Progenitor cell of endocrine pancreas (in vitro differentiated cells): ENCODE measurements around the gene AFF4. TPM values are rescaled to one million over a fixed set of nuclear protein-coding genes. Genes with fewer than 3 reads are reported as not detected.
A peak's percentile ranks its signal among the peaks of the same experiment; 100 is the strongest.

Experiments used
- DNase-seq: peaks from one replicate; pipeline ENCODE4 v3.0.0; 2021; ENCODE audit warnings: low spot score; ENCODE audit not compliant: unreplicated experiment
- H3K27ac Mint-ChIP-seq: 2 replicates; pipeline ENCODE4 v1.8.0; 2021; ENCODE audit warnings: mild to moderate bottlenecking, moderate library complexity, mixed read lengths
- H3K27me3 Mint-ChIP-seq: 2 replicates; pipeline ENCODE4 v1.8.0; 2021; ENCODE audit warnings: mixed read lengths
- H3K36me3 Mint-ChIP-seq: 2 replicates; pipeline ENCODE4 v1.8.0; 2022; ENCODE audit warnings: mixed read lengths; ENCODE audit not compliant: insufficient read depth
- H3K4me1 Mint-ChIP-seq: 2 replicates; pipeline ENCODE4 v1.8.0; 2021; ENCODE audit warnings: low read depth, mixed read lengths
- H3K4me3 Mint-ChIP-seq: 2 replicates; pipeline ENCODE4 v1.8.0; 2021; ENCODE audit warnings: low read depth, mild to moderate bottlenecking, moderate library complexity, mixed read lengths
- H3K9me3 Mint-ChIP-seq: 2 replicates; pipeline ENCODE4 v1.8.0; 2021; ENCODE audit warnings: low read depth, mixed read lengths
- total RNA-seq: library from RNA; stranded (reverse); gene quantifications from 2 replicates; pipeline ENCODE4 v1.2.1, GENCODE V29; 2021
- TF ChIP-seq, protein P1 (sequence below): fragments of 200-600 bp; sonication (generic); IDR thresholded peaks from one replicate; pipeline ENCODE4 v1.5.0; 2021; ENCODE audit warnings: antibody characterized with exemption, mild to moderate bottlenecking; ENCODE audit not compliant: unreplicated experiment

The AFF4 gene
- total RNA-seq, 1 donor from 2014 or later = 91.8 TPM

DNA sequence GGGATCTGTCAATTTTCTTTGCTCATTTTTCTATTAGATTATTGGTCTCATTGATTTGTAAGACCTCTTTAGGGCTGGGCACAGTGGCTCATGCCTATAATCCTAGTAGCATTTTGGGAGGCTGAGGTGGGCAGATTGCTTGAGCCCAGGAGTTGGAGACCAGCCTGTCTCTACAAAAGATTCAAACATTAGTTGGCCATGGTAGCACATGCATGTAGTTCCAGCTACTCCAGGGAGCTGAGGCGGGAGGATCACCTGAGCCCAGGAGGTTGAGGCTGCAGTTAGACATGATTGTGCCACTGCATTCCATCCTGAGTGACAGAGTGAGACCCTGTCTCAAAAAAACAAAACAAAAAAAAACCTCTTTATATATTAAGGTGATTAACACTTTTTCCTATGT lies 126.6 kb downstream of the AFF4 start:
- no peak overlapping the region for H3K4me3 Mint-ChIP-seq
- no peaks in the 10 kb centered on the region for H3K9me3 Mint-ChIP-seq
- no peaks in the 10 kb centered on the region for H3K36me3 Mint-ChIP-seq
- H3K4me1 Mint-ChIP-seq = peaks cover 6% of the 10 kb centered on the region
- no peak for DNase-seq
- H3K27ac Mint-ChIP-seq = no peak overlapping the region
- TF ChIP-seq, protein P1, sequence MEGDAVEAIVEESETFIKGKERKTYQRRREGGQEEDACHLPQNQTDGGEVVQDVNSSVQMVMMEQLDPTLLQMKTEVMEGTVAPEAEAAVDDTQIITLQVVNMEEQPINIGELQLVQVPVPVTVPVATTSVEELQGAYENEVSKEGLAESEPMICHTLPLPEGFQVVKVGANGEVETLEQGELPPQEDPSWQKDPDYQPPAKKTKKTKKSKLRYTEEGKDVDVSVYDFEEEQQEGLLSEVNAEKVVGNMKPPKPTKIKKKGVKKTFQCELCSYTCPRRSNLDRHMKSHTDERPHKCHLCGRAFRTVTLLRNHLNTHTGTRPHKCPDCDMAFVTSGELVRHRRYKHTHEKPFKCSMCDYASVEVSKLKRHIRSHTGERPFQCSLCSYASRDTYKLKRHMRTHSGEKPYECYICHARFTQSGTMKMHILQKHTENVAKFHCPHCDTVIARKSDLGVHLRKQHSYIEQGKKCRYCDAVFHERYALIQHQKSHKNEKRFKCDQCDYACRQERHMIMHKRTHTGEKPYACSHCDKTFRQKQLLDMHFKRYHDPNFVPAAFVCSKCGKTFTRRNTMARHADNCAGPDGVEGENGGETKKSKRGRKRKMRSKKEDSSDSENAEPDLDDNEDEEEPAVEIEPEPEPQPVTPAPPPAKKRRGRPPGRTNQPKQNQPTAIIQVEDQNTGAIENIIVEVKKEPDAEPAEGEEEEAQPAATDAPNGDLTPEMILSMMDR = no peak
- peaks cover 10% of the 10 kb centered on the region for H3K27me3 Mint-ChIP-seq

DNA sequence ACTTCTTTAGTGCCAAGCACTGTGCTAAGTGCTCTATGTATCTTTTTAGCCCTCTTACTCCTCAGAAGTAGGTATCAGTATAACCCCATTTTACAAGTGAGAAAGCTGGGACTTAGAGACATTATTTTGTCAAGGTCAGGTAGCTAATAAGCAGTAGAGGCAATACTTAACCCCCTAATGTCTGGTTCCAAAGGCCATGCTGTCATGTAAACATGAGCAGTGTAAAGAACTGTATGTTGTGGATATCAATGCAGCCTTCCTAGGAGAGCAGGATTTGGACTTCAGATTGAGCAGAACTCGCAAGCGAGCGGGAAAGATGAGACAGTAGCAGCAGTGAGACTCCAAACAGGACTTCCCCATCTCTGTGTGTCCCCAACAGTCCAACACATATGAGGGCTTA lies 129.4 kb downstream of the AFF4 start:
- TF ChIP-seq, protein P1 = no peak
- peaks cover 13% of the 10 kb centered on the region for H3K4me1 Mint-ChIP-seq
- DNase-seq = no peak
- H3K9me3 Mint-ChIP-seq = no peaks in the 10 kb centered on the region
- peaks cover 18% of the 10 kb centered on the region for H3K27me3 Mint-ChIP-seq
- no peak overlapping the region for H3K27ac Mint-ChIP-seq
- H3K36me3 Mint-ChIP-seq = no peaks in the 10 kb centered on the region
- no peak overlapping the region for H3K4me3 Mint-ChIP-seq

- H3K27ac Mint-ChIP-seq = no peak overlapping the region
- TF ChIP-seq, protein P1 = no peak
- H3K9me3 Mint-ChIP-seq = no peaks in the 10 kb centered on the region
- peaks cover 7% of the 10 kb centered on the region for H3K4me1 Mint-ChIP-seq
- DNase-seq = no peak
- peaks cover 29% of the 10 kb centered on the region for H3K27me3 Mint-ChIP-seq
- H3K4me3 Mint-ChIP-seq = peak overlapping the region; percentile 8
- H3K36me3 Mint-ChIP-seq = no peaks in the 10 kb centered on the region
Observed at GRCh38 chr5:132832612-132833011, 130.8 kb downstream of the AFF4 start.

- peak overlapping the region; percentile 95 for H3K27ac Mint-ChIP-seq
- H3K27me3 Mint-ChIP-seq = peaks cover 42% of the 10 kb centered on the region
- H3K36me3 Mint-ChIP-seq = no peaks in the 10 kb centered on the region
- H3K9me3 Mint-ChIP-seq = no peaks in the 10 kb centered on the region
- H3K4me1 Mint-ChIP-seq = peaks cover 7% of the 10 kb centered on the region
- H3K4me3 Mint-ChIP-seq = peak overlapping the region; percentile 78
- no peak for DNase-seq
- TF ChIP-seq, protein P1 = no peak
Observed at GRCh38 chr5:132831095-132831860, 132.2 kb downstream of the AFF4 start.

DNA sequence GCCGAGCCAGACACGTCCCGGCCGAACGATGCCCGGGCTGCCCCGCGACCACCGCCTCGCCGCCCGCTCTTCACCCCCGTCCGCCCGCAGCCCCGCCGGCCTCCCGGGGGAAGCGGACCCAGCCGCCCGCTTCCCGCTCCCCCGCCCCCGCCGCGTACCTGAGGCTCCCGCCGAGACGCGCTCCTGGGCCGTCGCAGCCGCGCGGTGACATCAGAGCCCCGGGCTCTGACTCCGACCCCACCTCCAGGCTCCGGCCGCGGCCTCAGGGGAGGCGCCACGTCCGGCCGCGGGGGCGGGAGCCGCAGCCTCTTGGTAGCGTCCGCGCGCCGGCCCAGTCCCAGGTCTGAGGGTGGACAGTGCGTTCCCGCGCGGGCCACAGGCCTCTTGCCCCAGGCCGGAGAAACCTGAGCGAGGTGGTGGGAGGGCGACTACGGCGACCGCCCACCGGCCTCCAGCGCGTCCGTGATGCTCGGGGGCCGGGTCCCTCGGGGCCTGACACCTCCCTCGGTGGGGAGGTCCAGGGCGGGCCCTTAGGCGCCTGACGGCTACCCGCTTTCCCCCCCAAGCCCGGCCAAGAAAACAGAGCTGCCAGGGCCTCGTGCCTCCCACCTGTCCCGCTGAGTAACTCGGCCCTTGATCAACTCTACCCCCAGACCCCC lies 132.9 kb downstream of the AFF4 start, which contains the start of gene SHROOM1:
Gene SHROOM1, minus strand, starts transcription at position 212 of the 659 bp plus-strand sequence. CDS start 4,507 bp downstream, outside the sequence.
- Mint-ChIP-seq H3K4me1 (peaks cover 7% of the 10 kb centered on the region), H3K9me3 (no peaks in the 10 kb centered on the region), H3K27me3 (peaks cover 45% of the 10 kb centered on the region), H3K4me3 (peak within 1 kb of the TSS; percentile 85), H3K36me3 (no peaks in the 10 kb centered on the region), H3K27ac (peak within 1 kb of the TSS; percentile 95)
- DNase-seq = peak; percentile 54
- TF ChIP-seq, protein P1 = no peak
